CD4-positive, alpha-beta T cell (primary cell): Measurements from ENCODE around the gene GMCL2. TPM values are rescaled to one million over a fixed set of nuclear protein-coding genes. Genes with fewer than 3 reads are reported as not detected.

Experiments
- ATAC-seq: fragments of 200-7000 bp; cut with Tn5 transposase; one replicate; pipeline ENCODE4 v1.10.0; 2022; ENCODE audit warnings: mild to moderate bottlenecking; ENCODE audit not compliant: poor library complexity
- CTCF ChIA-PET: fragments of 350-600 bp; sonication (Branson Sonifier 250); formaldehyde crosslinking; loops from one replicate; lab custom pipeline; 2021; ENCODE audit warnings: antibody characterized with exemption, inconsistent platforms; lab: Charles Lee
- POLR2A ChIA-PET: fragments of 350-600 bp; sonication (Branson Sonifier 250); formaldehyde crosslinking; loops from one replicate; lab custom pipeline; 2021; ENCODE audit warnings: antibody characterized with exemption, inconsistent platforms; lab: Charles Lee
- DNase-seq, 14 experiments: peaks; one replicate each; pipeline ENCODE4 v3.0.0-alpha.2; 2013 to 2020; ENCODE audit warnings: mixed read lengths in 2 of 14
- H3K27ac ChIP-seq, 2 donors: one replicate each; pipeline versions ENCODE4 v1.5.1 to v1.7.0; 2013; ENCODE audit warnings: low read length in 2 of 2, low read depth in 1 of 2, mild to moderate bottlenecking in 1 of 2
- H3K27me3 ChIP-seq, 2 experiments: 1 replicate in 1 of 2; 2 replicates in 1 of 2; pipeline versions ENCODE4 v1.6.1 to v1.7.0; 2013; ENCODE audit warnings: low read length in 2 of 2, control low read depth in 1 of 2, mild to moderate bottlenecking in 1 of 2, moderate library complexity in 1 of 2; ENCODE audit not compliant: insufficient read depth in 2 of 2, control insufficient read depth in 1 of 2
- H3K36me3 ChIP-seq: one replicate; pipeline ENCODE4 v1.6.1; 2013; ENCODE audit warnings: low read length, control low read depth; ENCODE audit not compliant: insufficient read depth
- H3K4me1 ChIP-seq: one replicate; pipeline ENCODE4 v1.6.1; 2013; ENCODE audit warnings: low read length, control low read depth; ENCODE audit not compliant: insufficient read depth
- H3K4me3 ChIP-seq: one replicate; pipeline ENCODE4 v1.5.1; 2013; ENCODE audit warnings: mild to moderate bottlenecking, low read length, moderate library complexity
- H3K9me3 ChIP-seq, 2 experiments: 1 replicate in 1 of 2; 2 replicates in 1 of 2; pipeline versions ENCODE4 v1.6.1 to v1.7.0; 2013; ENCODE audit warnings: low read length in 2 of 2, mild to moderate bottlenecking in 2 of 2, control low read depth in 1 of 2, moderate library complexity in 1 of 2; ENCODE audit not compliant: control insufficient read depth in 1 of 2, insufficient read depth in 1 of 2
- H3K27ac Mint-ChIP-seq: one replicate; pipeline ENCODE4 v1.8.0; 2020; ENCODE audit warnings: mixed read lengths
- H3K27me3 Mint-ChIP-seq: one replicate; pipeline ENCODE4 v1.8.0; 2021; ENCODE audit warnings: mixed read lengths
- H3K36me3 Mint-ChIP-seq: one replicate; pipeline ENCODE4 v1.8.0; 2021; ENCODE audit warnings: low read depth, mixed read lengths
- H3K4me1 Mint-ChIP-seq: one replicate; pipeline ENCODE4 v1.8.0; 2021; ENCODE audit warnings: low read depth, mixed read lengths
- H3K4me3 Mint-ChIP-seq: one replicate; pipeline ENCODE4 v1.8.0; 2020; ENCODE audit warnings: mild to moderate bottlenecking, mixed read lengths
- H3K9me3 Mint-ChIP-seq: one replicate; pipeline ENCODE4 v1.8.0; 2020; ENCODE audit warnings: mixed read lengths
- CTCF ChIP-seq: fragments of 200-600 bp; IDR thresholded peaks from one replicate; pipeline ENCODE4 v1.8.0; 2022; ENCODE audit warnings: antibody characterized with exemption, mild to moderate bottlenecking
- intact Hi-C, 2 experiments: fragments of 100-400 bp; cut with DNase I in 1 of 2; cut with micrococcal nuclease in 1 of 2; formaldehyde crosslinking; loops; one replicate each; pipeline versions ENCODE4 v1.15.1 to v1.9.0; 2023 to 2025; cut with DNase I, micrococcal nuclease
- total RNA-seq, 174 experiments: library from RNA in 2 of 174; stranded (reverse) in 2 of 174; gene quantifications; one replicate each; pipeline ENCODE4 v1.2.3 and lab custom pipeline; 2021 to 2026

GMCL2 gene
- total RNA-seq, 2 experiments from 2014 or later: not detected

GRCh38 chr5:178216779-178217178, 29.6 kb upstream of the GMCL2 start:
- no peak overlapping the region for H3K4me3 ChIP-seq
- H3K27ac ChIP-seq: no peak overlapping the region
- DNase-seq (no peak), ATAC-seq (no peak)
- no peaks in the 10 kb centered on the region for H3K27me3 ChIP-seq
- H3K4me1 ChIP-seq: peaks cover 15% of the 10 kb centered on the region
- CTCF ChIA-PET: no interaction called here
- POLR2A ChIA-PET: interaction anchor here (1.0 to 2.0 kb wide), 2 partner anchors 12 to 32 kb away, joined by 3 to 14 read pairs; partner anchors contain the start of gene HNRNPAB
- Mint-ChIP-seq H3K4me3 (no peak overlapping the region), H3K9me3 (no peaks in the 10 kb centered on the region), H3K4me1 (peaks cover 14% of the 10 kb centered on the region), H3K36me3 (peaks cover 85% of the 10 kb centered on the region), H3K27me3 (no peaks in the 10 kb centered on the region), H3K27ac (no peak overlapping the region)
- no peak for TF ChIP-seq CTCF
- intact Hi-C loops: no loop called here
- H3K36me3 ChIP-seq: peaks cover 70% of the 10 kb centered on the region
- H3K9me3 ChIP-seq: no peaks in the 10 kb centered on the region

GRCh38 chr5:178216088-178216534, 28.9 kb upstream of the GMCL2 start:
- CTCF ChIA-PET: no interaction called here
- H3K27ac Mint-ChIP-seq: peak overlapping the region; percentile 6
- no peaks in the 10 kb centered on the region for H3K9me3 Mint-ChIP-seq
- H3K4me1 ChIP-seq: peaks cover 9% of the 10 kb centered on the region
- no peaks in the 10 kb centered on the region for H3K27me3 ChIP-seq
- DNase-seq (no peak), ATAC-seq (no peak)
- H3K27ac ChIP-seq: no peak overlapping the region
- TF ChIP-seq CTCF: no peak
- peaks cover 8% of the 10 kb centered on the region for H3K4me1 Mint-ChIP-seq
- intact Hi-C loops: no loop called here
- no peaks in the 10 kb centered on the region for H3K9me3 ChIP-seq
- POLR2A ChIA-PET: interaction anchor here (1.0 to 2.0 kb wide), 2 partner anchors 12 to 31 kb away, joined by 3 to 14 read pairs; partner anchors contain the start of gene HNRNPAB
- no peak overlapping the region for H3K4me3 Mint-ChIP-seq
- H3K27me3 Mint-ChIP-seq: no peaks in the 10 kb centered on the region
- H3K36me3 ChIP-seq: peaks cover 72% of the 10 kb centered on the region
- H3K36me3 Mint-ChIP-seq: peaks cover 85% of the 10 kb centered on the region
- no peak overlapping the region for H3K4me3 ChIP-seq

- H3K36me3 ChIP-seq: peaks cover 78% of the 10 kb centered on the region
- Mint-ChIP-seq H3K27me3 (no peaks in the 10 kb centered on the region), H3K36me3 (peaks cover 85% of the 10 kb centered on the region), H3K4me1 (peaks cover 1% of the 10 kb centered on the region), H3K4me3 (no peak overlapping the region), H3K9me3 (no peaks in the 10 kb centered on the region), H3K27ac (peak overlapping the region; percentile 6)
- no peak for ATAC-seq
- ChIA-PET CTCF (no interaction called here), POLR2A (interaction anchor here (1.0 to 2.0 kb wide), 2 partner anchors 11 to 30 kb away, joined by 3 to 14 read pairs; partner anchors contain the start of gene HNRNPAB)
- H3K9me3 ChIP-seq: no peaks in the 10 kb centered on the region
- TF ChIP-seq CTCF: no peak
- H3K27me3 ChIP-seq: no peaks in the 10 kb centered on the region
- intact Hi-C loops: no loop called here
- H3K4me3 ChIP-seq: no peak overlapping the region
- no peak for DNase-seq
- H3K4me1 ChIP-seq: peaks cover 10% of the 10 kb centered on the region
- H3K27ac ChIP-seq: no peak overlapping the region
These were observed 28.3 kb upstream of the GMCL2 start for GRCh38 chr5:178215280-178216002.
